GM04504 (cell line): ENCODE data around the gene TTLL11.
A peak's percentile ranks its signal among the peaks of the same experiment; 100 is the strongest.

Source experiments
- DNase-seq: peaks from one replicate; pipeline ENCODE4 v3.0.0-alpha.2; 2012; ENCODE audit warnings: low read depth

Gene TTLL11

GRCh38 chr9:122110100-122110833, 17.2 kb upstream of the TTLL11 start:
- DNase-seq = no peak

DNA sequence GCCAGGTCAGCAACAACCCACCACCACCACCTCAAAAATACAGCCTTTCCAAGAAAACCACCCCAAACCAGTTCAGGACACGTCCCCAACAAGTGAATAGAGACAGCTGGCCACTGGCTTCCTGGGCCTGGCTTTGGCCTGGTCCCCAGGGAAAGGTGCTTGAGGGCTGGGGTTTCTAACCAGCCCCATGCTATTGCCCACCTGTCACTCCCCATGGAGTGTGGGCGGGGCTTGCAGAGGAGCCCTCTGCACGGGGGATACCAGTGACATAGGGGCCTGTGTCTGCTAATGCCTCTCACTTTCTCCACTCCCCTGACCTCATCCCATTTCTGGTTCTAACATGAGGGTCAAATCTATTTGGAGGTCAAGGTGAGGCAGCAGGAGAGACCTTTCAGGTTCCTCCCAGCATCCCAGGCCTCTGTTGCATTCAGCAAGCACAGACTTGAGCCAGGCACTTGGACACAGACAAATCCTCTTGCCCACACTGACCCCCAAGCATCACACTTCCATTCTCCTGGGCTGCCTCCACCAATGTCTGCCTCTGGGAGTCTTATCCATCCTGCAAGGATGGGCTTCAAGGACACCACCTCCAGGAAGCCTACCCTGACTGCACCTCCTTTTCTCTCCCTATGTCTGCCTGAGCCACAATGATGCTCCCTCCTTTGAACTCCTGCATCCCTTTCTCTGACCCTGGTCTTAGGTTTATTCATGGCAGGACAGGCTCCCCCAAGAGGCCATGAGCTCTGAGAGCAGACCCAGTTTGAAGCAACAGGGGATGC, 16.1 kb upstream of the TTLL11 start:
- DNase-seq = no peak

DNA sequence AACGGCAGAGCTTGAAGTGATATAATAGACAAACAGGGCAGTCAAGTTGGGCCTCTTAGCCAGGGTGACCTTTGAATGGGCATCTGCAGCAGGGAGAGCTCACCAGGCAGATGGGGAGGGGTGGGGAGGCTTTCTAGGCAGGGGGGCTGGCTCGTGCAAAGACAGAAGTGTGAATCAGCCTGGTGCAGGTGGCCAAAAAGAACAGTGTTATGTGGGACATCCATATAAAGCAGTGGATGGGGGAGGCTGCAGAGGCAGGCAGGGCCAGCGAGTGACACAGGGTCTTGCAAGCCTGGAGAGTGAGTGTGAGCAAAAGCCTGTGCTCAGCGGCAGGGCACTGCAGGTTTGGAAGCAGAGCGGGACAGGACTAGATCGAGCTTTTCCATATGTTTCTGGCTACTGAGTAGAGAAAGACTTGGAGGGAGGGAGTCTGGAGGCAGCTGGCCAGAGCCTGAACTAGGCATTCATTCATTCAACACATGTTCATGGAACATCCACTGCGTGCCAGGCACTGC, 14.2 kb upstream of the TTLL11 start:
- no peak for DNase-seq

DNA sequence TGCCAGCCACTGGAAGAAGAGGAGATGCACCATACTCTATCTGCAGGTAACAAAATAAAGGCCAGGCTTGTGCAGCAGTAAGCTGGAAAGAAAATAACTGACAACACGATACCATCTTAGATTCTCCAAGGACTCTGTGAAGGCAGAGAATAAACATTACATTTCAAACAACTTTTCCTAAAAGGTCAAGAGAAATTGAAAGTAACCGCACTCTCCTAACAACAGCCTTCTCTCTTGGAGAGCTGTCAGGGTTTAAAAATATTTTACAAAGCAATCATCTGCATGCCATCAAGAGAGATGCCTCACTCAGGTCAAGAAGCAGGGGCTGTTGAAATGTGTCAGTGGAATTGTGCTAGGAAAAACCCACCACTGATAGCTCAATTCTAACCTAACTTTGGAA, 13.5 kb upstream of the TTLL11 start:
- no peak for DNase-seq

- DNase-seq = no peak
Observed at GRCh38 chr9:122103985-122104384, 10.9 kb upstream of the TTLL11 start.

DNA sequence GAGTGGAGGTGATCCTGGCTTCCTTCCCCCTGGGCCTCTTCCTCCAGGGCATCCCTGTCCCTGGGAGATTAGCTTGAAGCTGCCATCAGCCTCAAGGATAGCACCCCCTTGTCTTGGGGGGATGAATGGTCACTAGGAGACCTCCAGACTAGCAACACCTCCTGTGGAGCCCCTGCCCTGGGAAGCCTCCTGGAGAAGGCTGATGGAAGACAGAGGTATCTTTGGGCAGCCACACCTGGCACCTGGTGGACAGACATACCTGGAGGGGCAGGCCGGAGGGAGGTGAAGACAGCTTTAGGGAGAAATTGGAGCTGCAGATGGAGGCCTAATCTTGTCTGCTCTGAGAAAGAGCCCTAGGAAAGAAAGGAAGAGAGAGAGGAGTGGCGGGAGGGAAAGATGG, 9.0 kb upstream of the TTLL11 start:
- no peak for DNase-seq

GRCh38 chr9:122100756-122101155, 7.6 kb upstream of the TTLL11 start:
- no peak for DNase-seq

- DNase-seq = peak; percentile 52
Observed at GRCh38 chr9:122099271-122099869, 6.3 kb upstream of the TTLL11 start.

DNA sequence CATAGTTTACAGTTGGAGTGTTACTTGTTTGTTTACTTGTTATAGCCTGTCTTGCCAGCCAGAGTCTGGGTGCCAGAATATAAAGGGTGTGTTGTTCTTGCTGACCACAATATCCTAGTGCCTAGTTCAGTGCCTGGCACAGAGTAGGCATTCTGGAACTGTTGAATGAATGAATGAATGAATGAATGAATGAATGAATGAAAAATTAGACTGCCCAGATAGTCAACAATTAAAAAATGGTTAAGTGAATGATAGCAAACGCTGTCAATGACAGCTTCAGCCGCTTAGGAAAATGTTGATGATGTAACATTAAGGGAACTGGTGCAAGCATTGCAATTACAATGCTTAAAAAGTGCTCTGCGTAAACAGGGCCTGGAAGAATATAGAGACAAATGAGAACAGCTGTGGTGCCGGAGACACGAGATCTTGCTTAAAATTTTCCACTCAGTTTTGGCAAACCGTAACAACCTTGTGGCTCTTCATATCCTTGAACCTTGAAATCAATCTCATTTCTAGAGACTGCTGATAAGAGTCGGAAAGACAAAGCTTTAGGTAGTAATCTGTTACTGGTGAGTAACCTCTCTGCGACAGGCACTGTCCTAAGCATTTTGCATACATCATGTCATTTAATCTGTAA, 4.7 kb upstream of the TTLL11 start:
- peak; percentile 33 for DNase-seq

DNA sequence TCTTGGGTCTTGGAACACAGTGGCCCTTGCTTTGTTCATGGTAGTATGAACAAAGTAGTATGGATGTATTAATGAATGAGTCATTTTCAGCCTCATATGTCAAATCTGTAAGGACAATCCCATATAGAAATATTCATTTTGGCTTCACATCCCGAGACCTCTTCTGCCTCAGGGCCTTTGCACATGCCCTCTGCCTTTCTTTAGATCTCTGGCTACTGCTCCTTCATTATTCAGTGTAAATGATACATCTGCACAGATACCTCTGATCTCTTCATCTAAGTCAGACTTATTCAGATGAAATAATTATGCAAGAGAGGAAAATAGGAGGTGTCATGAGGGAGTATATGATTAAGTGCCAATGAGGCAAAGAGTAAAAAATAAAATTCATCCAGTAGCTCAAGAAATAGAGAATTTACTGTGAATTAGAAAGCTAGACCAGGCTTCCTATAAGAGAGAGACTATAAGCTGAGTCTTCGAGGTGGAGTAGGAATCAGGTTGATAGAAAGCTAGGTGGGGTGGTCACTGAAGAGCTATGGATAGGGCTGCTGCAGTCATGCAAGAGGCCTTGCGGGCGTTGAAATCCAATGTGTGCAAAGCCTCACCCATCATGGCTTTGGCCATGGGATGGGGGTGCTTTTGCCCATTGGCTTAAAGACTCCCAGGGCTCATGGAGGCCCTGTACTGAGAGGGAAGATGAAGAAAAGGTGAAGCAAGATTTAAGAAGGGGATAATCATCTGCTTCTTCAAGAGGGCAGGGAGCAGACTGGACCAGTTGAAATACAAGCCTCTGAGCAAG, 3.7 kb upstream of the TTLL11 start:
- DNase-seq = no peak

DNA sequence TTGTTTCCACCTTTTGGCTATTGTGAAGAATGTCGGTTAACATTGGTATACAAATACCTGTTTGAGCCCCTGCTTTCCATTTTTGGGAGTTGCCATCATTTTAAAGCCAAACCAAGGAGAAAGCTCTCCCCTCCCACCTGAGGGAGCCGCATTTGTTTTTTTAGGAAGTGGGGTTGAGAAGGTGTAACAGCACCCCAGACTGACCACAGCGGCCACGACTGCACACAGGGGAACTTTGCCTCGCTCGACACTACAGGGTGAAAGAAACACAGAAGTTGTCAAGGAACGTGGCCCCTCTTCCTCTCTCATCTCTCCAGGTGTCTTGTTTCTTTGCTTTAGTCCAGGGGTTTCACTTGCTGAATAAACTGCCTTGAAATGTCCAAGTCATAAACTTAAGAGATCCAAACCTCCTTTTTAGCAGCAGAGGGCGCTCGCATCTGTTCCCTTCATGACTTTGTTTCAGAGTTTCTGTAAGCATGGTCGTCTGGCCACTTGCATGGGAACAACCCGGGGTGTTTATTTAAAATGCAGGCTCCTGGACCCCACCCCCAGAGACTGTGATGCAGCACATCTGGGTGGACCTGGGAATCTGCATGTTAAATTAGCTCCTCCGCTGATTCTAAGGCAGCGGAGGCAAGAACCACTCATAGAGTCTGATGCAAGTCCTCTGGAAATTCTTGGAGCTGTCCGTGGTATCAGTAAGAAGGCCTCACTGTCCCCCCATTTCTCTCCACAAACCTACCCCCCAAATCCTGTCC, 2.1 kb upstream of the TTLL11 start:
- no peak for DNase-seq

DNA sequence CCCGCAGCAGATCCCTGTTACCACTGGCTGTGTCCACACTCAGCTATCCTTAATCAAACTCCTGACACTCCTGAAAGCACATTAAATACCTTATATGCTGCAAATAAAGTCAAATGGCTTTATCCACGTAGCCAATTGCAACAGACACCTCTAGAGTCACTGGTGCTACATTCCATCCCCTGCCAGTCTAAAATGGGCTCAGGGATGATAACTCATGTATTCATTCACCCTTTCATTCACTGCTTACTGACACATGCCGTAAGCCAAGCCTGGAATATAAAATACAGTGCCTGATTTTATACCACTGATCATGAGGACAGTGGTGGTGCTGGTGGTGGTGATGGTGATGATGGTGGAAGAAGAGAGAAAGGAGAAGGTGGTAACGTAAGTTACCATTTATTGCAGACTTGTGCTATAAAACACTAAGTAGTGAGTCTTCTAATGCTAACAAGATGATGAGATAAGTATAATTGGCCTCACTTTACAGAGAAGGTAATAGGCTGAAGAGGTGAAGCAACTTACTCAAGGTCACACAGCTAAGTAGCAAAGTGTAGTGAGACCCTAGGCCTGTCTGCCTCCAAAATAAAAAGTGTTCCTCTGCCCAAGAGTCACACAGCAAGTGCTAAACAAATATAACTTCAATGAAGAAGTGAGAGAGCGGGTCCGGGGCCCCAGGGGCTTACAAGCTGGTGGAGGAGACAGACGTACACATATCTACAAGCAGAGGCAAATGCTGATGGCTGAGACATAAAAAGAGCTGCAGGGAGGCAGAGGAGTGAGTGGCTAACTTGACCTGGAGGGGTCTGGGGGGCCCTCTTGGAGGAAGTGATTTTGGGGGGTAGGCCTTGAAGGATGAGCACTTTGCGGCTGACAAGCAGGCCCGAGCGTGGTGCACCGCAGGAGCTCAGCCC, 1.2 kb downstream of the TTLL11 start:
- DNase-seq = no peak

GRCh38 chr9:122090981-122091380, 2.1 kb downstream of the TTLL11 start:
- DNase-seq = no peak

DNA sequence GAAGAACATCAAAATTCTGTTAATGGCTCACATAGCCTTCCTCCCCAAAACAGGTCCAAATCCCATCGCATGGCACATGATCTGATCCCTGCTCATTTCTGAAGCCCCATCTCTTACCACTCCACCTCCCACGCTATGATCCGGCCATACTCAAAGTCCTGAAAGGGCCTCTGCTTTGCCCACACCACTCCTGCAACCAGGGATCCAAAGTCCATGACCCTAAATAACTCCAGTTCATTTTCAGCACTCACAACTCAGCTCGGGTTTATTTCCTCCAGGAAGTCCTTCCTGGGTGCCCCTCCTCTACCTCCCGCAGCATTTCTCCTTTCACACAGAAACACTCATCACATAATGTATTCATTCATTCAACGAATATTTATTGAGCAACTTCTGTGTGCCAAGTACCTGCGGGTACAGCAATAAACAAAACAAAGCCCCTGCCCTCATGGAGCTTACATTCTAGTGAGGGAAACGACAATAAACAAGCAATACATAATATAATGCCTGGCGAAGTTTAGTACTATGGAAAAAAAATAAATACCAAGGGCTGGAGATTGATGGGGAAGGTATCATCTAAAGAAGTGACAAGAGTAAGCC, 2.7 kb downstream of the TTLL11 start:
- DNase-seq = no peak

DNA sequence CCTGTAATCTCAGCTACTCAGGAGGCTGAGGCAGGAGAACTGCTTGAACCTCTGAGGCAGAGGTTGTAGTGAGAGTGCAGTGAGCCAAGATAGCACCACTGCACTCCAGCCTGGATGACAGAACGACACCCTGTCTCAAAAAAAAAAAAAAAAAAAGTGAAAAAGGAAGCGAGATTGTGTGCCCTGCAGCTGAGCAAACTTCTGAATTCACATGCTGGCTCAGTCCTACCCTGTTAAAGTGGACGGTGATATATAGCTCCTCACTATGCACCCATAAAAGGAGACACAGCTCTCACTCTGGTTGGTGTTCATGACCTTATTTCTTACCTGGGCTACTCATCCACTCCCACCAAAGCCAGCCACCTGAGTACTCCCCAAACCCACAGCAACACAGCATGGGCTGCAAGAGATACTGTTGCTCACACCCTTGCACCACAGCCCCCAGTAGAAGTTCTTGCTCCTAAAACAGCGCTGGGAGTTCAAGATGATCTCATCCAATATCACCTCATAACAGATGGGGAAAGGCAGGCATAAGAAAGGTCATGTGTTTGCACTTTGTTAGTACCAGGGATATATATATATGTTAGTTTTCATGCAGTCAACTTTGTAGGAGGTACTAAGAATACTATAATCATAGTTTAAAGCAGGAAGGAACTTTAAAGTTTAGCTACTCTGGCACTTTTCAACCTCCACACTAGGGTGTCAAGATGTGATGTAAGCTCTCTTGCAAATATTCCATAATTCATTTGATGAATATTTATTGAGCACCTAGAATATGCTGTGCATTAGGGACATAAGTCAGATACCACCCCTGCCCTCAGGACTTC, 4.0 kb downstream of the TTLL11 start:
- no peak for DNase-seq

DNA sequence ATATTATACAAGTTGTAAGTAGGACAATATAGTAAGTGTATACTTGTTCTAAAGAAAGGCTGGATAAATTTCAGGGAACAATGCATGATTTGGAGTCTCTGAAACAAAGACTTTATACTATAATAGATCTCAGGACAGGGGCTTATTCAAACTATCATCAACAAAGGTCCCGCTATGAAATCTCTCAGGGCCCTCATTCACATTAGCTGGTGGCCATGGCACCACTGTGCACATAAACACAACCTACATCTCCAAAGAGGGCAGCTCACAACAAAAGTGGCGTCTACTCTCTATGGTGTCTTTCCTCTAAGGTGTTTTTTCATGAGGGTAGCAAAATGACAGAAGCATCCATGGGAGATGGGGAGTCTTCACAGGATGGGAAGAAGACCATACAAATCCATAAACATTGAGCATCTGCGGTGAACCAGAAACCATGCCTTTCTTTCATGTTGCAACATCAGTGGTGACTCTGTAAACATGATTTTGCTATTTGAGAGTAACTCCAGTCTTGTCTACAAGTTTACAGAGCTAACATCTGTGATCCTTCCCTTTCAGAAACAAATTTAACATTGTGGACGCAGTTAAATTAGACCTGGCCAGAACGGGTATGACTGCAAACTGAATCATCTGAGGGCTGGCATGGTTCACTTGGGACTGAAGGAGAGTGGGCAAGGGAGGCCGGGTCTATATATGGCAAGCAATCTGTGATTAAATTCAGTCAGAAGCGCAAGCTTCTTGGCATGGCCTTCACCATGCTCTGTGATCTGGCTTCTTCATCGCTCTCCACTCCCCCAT, 5.5 kb downstream of the TTLL11 start:
- peak; percentile 61 for DNase-seq

GRCh38 chr9:122086873-122087272, 6.2 kb downstream of the TTLL11 start:
- DNase-seq = no peak

GRCh38 chr9:122085260-122085659, 7.8 kb downstream of the TTLL11 start:
- DNase-seq = no peak
